Measurements from ENCODE around the gene CLDN6.

CLDN6 gene

DNA sequence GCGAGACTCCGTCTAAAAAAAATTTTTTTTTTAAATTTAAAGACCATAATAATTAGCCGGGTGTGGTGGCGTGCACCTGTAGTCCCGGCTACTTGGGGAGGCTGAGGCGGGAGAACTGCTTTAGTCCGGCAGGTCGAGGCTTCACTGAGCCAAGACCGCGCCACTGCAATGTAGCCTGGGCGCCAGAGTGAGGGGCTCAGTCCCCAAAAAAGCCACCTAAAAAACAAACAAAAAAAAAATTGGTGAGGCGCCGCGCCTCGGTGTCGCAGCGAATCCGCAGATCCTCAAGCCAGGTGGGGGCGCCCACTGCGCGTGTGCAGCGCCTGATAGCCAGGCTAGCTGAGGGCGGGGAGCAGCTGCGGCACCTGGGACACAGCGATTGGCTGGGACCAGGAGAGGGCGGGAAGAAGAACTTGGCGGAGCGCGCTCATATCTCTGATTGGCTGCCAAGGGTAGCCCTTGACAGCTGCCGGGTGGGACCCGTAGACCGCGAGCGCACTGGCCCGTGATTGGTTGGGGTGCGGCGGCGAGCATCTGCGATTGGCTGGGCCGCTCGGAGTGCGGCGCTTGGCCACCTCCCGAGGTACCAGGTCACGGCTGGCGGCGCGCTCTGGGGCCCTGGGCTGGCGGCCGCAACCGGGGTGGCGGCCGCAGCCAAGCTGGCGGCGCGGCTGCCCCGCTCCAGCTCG is 14.3 kb downstream of the CLDN6 start:
- TF ChIP-seq, protein P1, sequence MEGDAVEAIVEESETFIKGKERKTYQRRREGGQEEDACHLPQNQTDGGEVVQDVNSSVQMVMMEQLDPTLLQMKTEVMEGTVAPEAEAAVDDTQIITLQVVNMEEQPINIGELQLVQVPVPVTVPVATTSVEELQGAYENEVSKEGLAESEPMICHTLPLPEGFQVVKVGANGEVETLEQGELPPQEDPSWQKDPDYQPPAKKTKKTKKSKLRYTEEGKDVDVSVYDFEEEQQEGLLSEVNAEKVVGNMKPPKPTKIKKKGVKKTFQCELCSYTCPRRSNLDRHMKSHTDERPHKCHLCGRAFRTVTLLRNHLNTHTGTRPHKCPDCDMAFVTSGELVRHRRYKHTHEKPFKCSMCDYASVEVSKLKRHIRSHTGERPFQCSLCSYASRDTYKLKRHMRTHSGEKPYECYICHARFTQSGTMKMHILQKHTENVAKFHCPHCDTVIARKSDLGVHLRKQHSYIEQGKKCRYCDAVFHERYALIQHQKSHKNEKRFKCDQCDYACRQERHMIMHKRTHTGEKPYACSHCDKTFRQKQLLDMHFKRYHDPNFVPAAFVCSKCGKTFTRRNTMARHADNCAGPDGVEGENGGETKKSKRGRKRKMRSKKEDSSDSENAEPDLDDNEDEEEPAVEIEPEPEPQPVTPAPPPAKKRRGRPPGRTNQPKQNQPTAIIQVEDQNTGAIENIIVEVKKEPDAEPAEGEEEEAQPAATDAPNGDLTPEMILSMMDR (conservative IDR thresholded peaks at IDR 0.05; ENCODE audit: low read depth, low read length) = peak; percentile 32
- no peak overlapping the region for H3K4me3 ChIP-seq (ENCODE audit: low read length)
- DNase-seq (ENCODE audit: low read depth) = peak; percentile 97

DNA sequence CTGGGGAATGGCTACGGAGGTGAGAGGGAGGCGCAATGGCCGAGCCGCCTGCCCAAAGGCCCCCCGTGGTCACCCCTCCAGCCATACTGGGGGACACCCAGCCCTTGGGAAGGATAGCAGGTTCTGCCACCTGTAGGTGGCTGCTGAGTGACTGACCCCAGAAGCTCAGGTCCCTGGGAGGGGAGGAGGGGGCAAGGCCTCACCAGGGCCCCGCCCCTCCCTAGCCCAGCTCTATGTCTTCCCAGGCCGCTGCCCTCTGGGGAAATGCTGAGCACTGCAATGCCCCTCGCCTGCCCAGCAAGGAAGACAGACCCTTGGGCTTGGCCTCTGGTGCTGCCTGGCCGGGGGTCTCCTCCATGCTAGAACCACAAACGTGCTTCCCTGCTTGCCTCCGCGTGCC is 16.7 kb downstream of the CLDN6 start:
- H3K4me3 ChIP-seq (ENCODE audit: low read length) = no peak overlapping the region
- TF ChIP-seq, protein P1 (conservative IDR thresholded peaks at IDR 0.05; ENCODE audit: low read depth, low read length) = no peak
- DNase-seq (ENCODE audit: low read depth) = no peak

DNA sequence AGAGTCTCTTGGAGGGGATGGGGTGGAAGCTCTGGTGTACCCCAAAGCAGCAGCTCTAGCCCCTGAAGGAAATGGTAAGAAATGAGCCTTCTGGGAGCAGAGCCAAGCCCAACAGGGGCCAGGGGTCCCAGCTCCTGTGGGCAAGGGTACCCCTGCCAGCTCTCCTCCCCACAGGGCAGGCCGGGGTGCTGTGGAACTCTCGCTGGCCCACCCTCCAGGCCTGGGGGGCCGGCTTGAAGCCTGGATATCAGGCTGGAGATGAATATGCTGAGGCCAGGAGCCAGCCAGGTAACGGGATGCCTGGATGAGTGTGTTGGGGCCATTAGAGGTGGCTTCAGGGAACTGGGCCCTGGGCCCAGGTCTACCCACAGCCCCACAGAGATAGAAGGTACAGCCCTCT is 17.4 kb downstream of the CLDN6 start:
- no peak for DNase-seq (ENCODE audit: low read depth)
- TF ChIP-seq, protein P1 (conservative IDR thresholded peaks at IDR 0.05; ENCODE audit: low read depth, low read length) = no peak
- no peak overlapping the region for H3K4me3 ChIP-seq (ENCODE audit: low read length)

DNA sequence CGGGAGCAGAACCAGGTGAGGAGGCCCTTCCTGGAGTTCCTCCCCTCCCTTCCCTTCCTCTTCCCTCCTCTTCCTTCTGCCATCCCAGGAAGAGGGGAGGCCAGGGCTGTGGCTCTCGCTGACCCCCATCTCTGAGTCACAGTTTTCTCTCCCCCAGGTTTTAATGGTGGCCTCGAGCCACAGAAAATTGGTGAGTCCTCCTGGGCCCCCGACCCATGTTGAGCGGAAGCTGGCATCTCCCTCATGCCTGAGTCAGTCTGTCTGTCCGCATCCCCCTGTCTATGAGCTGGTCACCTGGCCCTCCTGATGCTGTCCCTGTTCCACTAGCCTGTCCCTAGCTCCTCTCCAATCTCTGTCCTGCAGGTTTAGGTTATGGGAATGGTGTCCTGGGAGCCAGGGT is 18.1 kb downstream of the CLDN6 start:
- H3K4me3 ChIP-seq (ENCODE audit: low read length) = no peak overlapping the region
- DNase-seq (ENCODE audit: low read depth) = no peak
- TF ChIP-seq, protein P1 (conservative IDR thresholded peaks at IDR 0.05; ENCODE audit: low read depth, low read length) = no peak

DNA sequence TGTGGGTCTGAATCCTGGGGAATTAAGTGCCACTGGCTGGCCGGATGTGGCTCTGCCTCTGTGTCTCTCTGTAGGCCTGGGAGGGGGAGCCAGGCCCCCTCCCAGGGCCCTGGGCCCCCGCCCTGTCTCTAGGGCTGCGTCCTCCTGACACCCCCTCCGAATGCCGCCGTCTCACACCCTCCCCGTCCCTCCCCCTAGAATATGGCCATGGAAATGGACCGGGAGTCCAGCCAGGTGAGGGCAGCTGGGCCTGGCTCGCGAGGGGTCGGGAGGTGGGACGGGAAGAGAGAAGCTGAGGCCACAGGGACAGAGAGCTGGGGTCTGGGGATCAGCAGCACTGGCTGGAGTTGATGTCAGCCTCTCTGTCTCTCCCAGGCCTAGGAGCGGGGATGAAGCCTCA is 21.7 kb downstream of the CLDN6 start:
- no peak for DNase-seq (ENCODE audit: low read depth)
- no peak overlapping the region for H3K4me3 ChIP-seq (ENCODE audit: low read length)
- TF ChIP-seq, protein P1 (conservative IDR thresholded peaks at IDR 0.05; ENCODE audit: low read depth, low read length) = no peak

DNA sequence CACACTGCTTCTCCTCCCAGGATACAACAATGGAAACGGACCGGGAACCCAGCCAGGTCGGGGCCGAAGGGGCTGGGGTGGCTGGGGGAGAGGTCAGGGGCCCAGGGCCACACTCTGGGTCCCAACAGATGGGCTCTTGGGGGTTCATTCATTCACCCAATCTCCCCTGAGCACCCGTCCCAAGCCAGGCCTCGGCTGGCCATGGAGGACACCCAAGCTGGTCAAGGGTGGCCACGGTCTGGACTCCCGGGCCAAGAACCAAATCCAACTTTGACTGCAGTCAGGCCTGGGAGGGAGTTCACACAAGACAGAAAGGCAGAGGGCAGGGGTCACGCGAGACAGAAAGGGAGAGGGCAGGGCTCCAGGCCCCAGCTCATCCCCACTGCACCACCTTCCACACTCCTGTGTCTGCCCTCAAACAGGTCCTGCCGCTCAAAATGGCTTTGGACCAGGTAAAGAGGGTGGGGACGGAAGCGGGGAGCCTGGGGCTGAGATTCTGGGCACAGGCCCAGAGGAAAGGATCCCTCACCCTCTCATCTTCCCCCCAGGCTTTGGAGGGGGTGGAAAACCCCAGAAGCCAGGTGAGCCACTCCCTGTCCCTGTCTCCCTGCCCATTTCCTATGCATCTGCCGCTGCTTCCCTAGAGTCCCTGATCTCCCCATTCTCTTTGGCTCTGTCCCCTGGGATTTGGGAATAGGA is 25.5 kb downstream of the CLDN6 start:
- TF ChIP-seq, protein P1 (conservative IDR thresholded peaks at IDR 0.05; ENCODE audit: low read depth, low read length) = no peak
- no peak overlapping the region for H3K4me3 ChIP-seq (ENCODE audit: low read length)
- DNase-seq (ENCODE audit: low read depth) = no peak
